DOHH2 (cell line): ENCODE results near the gene GRID2.

Source experiments
- H3F3A ChIP-seq: fragments of 200-600 bp; sonication (generic), shearing (Covaris generic); 2 replicates; pipeline ENCODE4 v1.6.0; 2016; ENCODE audit warnings: antibody characterized with exemption, mild to moderate bottlenecking; ENCODE audit not compliant: control insufficient read depth, insufficient read depth
- H3K27ac ChIP-seq: fragments of 200-600 bp; sonication (generic); 2 replicates; pipeline ENCODE4 v1.5.1; 2014; ENCODE audit warnings: low read depth, mild to moderate bottlenecking, low read length, moderate library complexity
- H3K27me3 ChIP-seq: fragments of 200-600 bp; sonication (generic); 2 replicates; pipeline ENCODE4 v1.6.1; 2014; ENCODE audit warnings: mild to moderate bottlenecking, low read length, mixed read lengths; ENCODE audit not compliant: control insufficient read depth
- H3K36me3 ChIP-seq: fragments of 200-600 bp; sonication (generic); 2 replicates; pipeline ENCODE4 v1.6.1; 2014; ENCODE audit warnings: mild to moderate bottlenecking, low read length, moderate library complexity, mixed read lengths; ENCODE audit not compliant: control insufficient read depth
- H3K4me1 ChIP-seq: fragments of 200-600 bp; sonication (generic); 2 replicates; pipeline ENCODE4 v1.6.1; 2014; ENCODE audit warnings: mild to moderate bottlenecking, low read length, mixed read lengths; ENCODE audit not compliant: control insufficient read depth
- H3K4me2 ChIP-seq: fragments of 200-600 bp; sonication (generic); 2 replicates; pipeline ENCODE4 v1.6.0; 2014; ENCODE audit warnings: mild to moderate bottlenecking, low read length, moderate library complexity
- H3K4me3 ChIP-seq: fragments of 200-600 bp; sonication (generic); 2 replicates; pipeline ENCODE4 v1.5.1; 2014; ENCODE audit warnings: mild to moderate bottlenecking, low read length, mixed read lengths
- H3K79me2 ChIP-seq: fragments of 200-600 bp; sonication (generic); 2 replicates; pipeline ENCODE4 v1.6.1; 2014; ENCODE audit warnings: mild to moderate bottlenecking, low read length, mixed read lengths; ENCODE audit not compliant: control insufficient read depth
- H3K9me2 ChIP-seq: fragments of 200-600 bp; sonication (generic); replicated peaks from 2 replicates; pipeline ENCODE4 v1.6.1; 2014; ENCODE audit warnings: mild to moderate bottlenecking, low read length, mixed read lengths; ENCODE audit not compliant: control insufficient read depth
- H3K9me3 ChIP-seq: fragments of 200-600 bp; sonication (generic); 2 replicates; pipeline ENCODE4 v1.6.1; 2014; ENCODE audit warnings: antibody characterized with exemption, low read length, mixed read lengths; ENCODE audit not compliant: control insufficient read depth, insufficient read depth
- H4K20me1 ChIP-seq: fragments of 200-600 bp; sonication (generic); 2 replicates; pipeline ENCODE4 v1.6.0; 2014; ENCODE audit warnings: low read depth, mild to moderate bottlenecking, antibody characterized with exemption, low read length, moderate library complexity; ENCODE audit not compliant: control insufficient read depth, insufficient read depth
- CTCF ChIP-seq: fragments of 200-600 bp; sonication (generic); IDR thresholded peaks from one replicate; pipeline ENCODE4 v1.5.1; 2014; ENCODE audit warnings: antibody characterized with exemption, mild to moderate bottlenecking, low read depth, low read length; ENCODE audit not compliant: poor library complexity, severe bottlenecking
- EZH2phosphoT487 ChIP-seq: fragments of 200-600 bp; sonication (generic); IDR thresholded peaks from 2 replicates; pipeline ENCODE4 v1.6.1; 2017; ENCODE audit warnings: borderline replicate concordance, mild to moderate bottlenecking, antibody characterized with exemption, low read length, moderate library complexity, mixed read lengths

GRID2 gene

DNA sequence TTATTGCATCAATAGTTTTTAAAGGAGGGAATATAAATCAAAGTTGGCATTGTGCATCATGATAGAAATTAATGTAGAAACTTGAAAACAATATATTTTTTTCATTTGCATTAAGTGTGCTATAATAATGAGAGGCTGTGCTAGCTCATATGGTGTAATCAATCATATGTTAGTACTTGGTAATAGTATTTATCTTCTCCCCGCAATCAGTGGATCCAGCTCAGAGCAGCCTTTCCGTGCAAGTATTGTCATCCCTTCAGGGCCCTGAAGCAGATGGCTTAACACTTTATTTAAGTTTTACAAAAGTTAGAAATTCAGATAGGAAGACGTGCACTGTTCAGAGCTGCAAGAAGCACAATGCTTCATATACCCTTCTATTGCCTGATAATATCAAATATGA is 908.5 kb downstream of the GRID2 start:
- Histone ChIP-seq H3K79me2 (no peaks in the 10 kb centered on the region), H3K27ac (no peak overlapping the region), H3K4me2 (no peak overlapping the region), H4K20me1 (no peaks in the 10 kb centered on the region), H3K36me3 (no peaks in the 10 kb centered on the region), H3K4me3 (no peak overlapping the region), H3K9me2 (no peaks in the 10 kb centered on the region), H3F3A (no peaks in the 10 kb centered on the region), H3K9me3 (no peaks in the 10 kb centered on the region), H3K4me1 (no peaks in the 10 kb centered on the region), H3K27me3 (no peaks in the 10 kb centered on the region)
- TF ChIP-seq EZH2phosphoT487 (no peak), CTCF (no peak)

- Histone ChIP-seq H3K4me1 (no peaks in the 10 kb centered on the region), H3K79me2 (no peaks in the 10 kb centered on the region), H4K20me1 (no peaks in the 10 kb centered on the region), H3K36me3 (no peaks in the 10 kb centered on the region), H3F3A (no peaks in the 10 kb centered on the region), H3K27me3 (no peaks in the 10 kb centered on the region), H3K9me2 (no peaks in the 10 kb centered on the region), H3K4me3 (no peak overlapping the region), H3K4me2 (no peak overlapping the region), H3K27ac (no peak overlapping the region), H3K9me3 (no peaks in the 10 kb centered on the region)
- no peak for TF ChIP-seq CTCF
- no peak for TF ChIP-seq EZH2phosphoT487
Measured at GRCh38 chr4:93216646-93217045, 912.9 kb downstream of the GRID2 start.

- Histone ChIP-seq H3K36me3 (no peaks in the 10 kb centered on the region), H3K9me3 (no peaks in the 10 kb centered on the region), H3K79me2 (no peaks in the 10 kb centered on the region), H3K27ac (no peak overlapping the region), H3K9me2 (no peaks in the 10 kb centered on the region), H3K4me1 (no peaks in the 10 kb centered on the region), H3K4me3 (no peak overlapping the region), H3K27me3 (no peaks in the 10 kb centered on the region), H4K20me1 (no peaks in the 10 kb centered on the region), H3K4me2 (no peak overlapping the region), H3F3A (no peaks in the 10 kb centered on the region)
- TF ChIP-seq CTCF: no peak
Measured at GRCh38 chr4:93217431-93217830, 913.7 kb downstream of the GRID2 start.

DNA sequence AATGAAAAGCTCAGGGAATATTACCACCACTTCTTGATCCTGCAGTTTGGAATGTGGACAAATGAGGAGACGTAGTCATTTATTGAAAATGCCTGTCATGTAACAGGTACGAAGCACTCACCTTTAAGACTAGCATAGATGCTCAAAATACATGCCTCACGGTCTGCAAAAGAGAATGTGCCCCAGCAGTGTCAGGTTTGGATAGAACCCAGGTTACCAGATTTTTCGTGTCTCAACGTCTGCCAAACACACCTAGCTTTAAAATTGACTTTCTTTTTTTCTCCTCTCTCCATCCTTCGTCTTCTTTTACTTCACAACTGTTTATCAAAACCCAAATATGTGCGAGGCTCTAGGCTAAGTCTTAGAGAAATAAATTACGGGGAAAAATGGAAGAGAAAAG is 918.0 kb downstream of the GRID2 start:
- no peaks in the 10 kb centered on the region for H3K9me3 ChIP-seq
- H3F3A ChIP-seq: no peaks in the 10 kb centered on the region
- no peaks in the 10 kb centered on the region for H3K9me2 ChIP-seq
- no peaks in the 10 kb centered on the region for H3K4me1 ChIP-seq
- no peak overlapping the region for H3K4me3 ChIP-seq
- TF ChIP-seq EZH2phosphoT487: no peak
- no peak for TF ChIP-seq CTCF
- H3K27me3 ChIP-seq: no peaks in the 10 kb centered on the region
- no peak overlapping the region for H3K4me2 ChIP-seq
- H3K36me3 ChIP-seq: no peaks in the 10 kb centered on the region
- no peaks in the 10 kb centered on the region for H3K79me2 ChIP-seq
- H4K20me1 ChIP-seq: no peaks in the 10 kb centered on the region
- H3K27ac ChIP-seq: no peak overlapping the region
